Panc1 (cell line): Measurements from ENCODE around the gene HHLA2.

Source experiments
- POLR2AphosphoS5 ChIP-seq: IDR thresholded peaks from 2 replicates; pipeline ENCODE4 v1.6.1; 2012; ENCODE audit warnings: mild to moderate bottlenecking, low read depth, low read length, moderate library complexity
- SIN3A ChIP-seq: IDR thresholded peaks from 2 replicates; pipeline ENCODE4 v1.6.1; 2012; ENCODE audit warnings: low read depth, mild to moderate bottlenecking, low read length, moderate library complexity, borderline replicate concordance; ENCODE audit not compliant: insufficient read depth
- TCF7L2 ChIP-seq: IDR thresholded peaks from 2 replicates; pipeline ENCODE4 v1.6.1; 2011; ENCODE audit warnings: mild to moderate bottlenecking, low read depth, low read length, inconsistent platforms
- TF ChIP-seq, protein P1 (sequence below): fragments of 450-650 bp; IDR thresholded peaks from 2 replicates; pipeline ENCODE4 v1.5.1; 2017; ENCODE audit warnings: mild to moderate bottlenecking
- TF ChIP-seq, protein P2 (sequence below), 2 experiments: IDR thresholded peaks; 2 replicates each; pipeline ENCODE4 v1.6.1; 2011 to 2012; ENCODE audit warnings: low read depth in 2 of 2, control low read depth in 1 of 2, low read length in 1 of 2, mild to moderate bottlenecking in 1 of 2, moderate library complexity in 1 of 2; ENCODE audit not compliant: insufficient read depth in 1 of 2

DNA sequence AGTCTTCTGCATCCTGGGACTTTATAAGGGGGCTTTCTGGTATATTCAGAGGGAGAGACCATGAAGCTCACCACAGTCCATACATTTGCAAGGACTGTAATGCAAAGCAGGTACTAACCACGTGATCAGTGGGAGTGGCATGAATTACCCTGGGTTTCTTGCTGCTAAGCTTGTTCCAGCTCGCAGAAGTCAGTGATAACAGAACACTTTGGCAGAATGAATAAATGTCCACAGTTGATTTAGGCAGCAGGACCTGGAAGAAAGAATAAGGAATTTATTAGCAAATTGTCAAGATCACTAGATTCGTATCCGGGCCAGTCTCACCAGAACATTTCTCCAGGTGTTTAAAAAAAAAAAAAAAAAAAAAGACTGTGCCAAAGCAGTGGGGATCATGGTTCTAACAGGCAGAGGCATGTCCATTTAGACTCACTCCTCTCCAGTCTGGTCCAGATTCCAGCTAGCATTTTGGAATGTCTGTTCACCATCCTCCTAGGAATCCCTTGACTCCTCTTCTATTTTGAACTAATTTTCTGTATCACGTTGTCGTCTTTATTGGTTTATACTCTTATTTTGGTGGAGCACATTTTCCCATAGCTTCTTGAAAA is 24.5 kb downstream of the HHLA2 start:
- TF ChIP-seq POLR2AphosphoS5 (no peak), TCF7L2 (no peak), SIN3A (no peak)
- TF ChIP-seq, protein P1, sequence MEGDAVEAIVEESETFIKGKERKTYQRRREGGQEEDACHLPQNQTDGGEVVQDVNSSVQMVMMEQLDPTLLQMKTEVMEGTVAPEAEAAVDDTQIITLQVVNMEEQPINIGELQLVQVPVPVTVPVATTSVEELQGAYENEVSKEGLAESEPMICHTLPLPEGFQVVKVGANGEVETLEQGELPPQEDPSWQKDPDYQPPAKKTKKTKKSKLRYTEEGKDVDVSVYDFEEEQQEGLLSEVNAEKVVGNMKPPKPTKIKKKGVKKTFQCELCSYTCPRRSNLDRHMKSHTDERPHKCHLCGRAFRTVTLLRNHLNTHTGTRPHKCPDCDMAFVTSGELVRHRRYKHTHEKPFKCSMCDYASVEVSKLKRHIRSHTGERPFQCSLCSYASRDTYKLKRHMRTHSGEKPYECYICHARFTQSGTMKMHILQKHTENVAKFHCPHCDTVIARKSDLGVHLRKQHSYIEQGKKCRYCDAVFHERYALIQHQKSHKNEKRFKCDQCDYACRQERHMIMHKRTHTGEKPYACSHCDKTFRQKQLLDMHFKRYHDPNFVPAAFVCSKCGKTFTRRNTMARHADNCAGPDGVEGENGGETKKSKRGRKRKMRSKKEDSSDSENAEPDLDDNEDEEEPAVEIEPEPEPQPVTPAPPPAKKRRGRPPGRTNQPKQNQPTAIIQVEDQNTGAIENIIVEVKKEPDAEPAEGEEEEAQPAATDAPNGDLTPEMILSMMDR: no peak
- TF ChIP-seq, protein P2, sequence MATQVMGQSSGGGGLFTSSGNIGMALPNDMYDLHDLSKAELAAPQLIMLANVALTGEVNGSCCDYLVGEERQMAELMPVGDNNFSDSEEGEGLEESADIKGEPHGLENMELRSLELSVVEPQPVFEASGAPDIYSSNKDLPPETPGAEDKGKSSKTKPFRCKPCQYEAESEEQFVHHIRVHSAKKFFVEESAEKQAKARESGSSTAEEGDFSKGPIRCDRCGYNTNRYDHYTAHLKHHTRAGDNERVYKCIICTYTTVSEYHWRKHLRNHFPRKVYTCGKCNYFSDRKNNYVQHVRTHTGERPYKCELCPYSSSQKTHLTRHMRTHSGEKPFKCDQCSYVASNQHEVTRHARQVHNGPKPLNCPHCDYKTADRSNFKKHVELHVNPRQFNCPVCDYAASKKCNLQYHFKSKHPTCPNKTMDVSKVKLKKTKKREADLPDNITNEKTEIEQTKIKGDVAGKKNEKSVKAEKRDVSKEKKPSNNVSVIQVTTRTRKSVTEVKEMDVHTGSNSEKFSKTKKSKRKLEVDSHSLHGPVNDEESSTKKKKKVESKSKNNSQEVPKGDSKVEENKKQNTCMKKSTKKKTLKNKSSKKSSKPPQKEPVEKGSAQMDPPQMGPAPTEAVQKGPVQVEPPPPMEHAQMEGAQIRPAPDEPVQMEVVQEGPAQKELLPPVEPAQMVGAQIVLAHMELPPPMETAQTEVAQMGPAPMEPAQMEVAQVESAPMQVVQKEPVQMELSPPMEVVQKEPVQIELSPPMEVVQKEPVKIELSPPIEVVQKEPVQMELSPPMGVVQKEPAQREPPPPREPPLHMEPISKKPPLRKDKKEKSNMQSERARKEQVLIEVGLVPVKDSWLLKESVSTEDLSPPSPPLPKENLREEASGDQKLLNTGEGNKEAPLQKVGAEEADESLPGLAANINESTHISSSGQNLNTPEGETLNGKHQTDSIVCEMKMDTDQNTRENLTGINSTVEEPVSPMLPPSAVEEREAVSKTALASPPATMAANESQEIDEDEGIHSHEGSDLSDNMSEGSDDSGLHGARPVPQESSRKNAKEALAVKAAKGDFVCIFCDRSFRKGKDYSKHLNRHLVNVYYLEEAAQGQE (IDR thresholded peaks at IDR 0.05; ENCODE audit: insufficient read depth in 1 of 2, low read depth in 2 of 2, low read length in 1 of 2): no peak
